Fibroblast of upper back skin (primary cell): ENCODE results near the gene KIF26A.

Source experiments
- DNase-seq: peaks from one replicate; pipeline ENCODE4 v3.0.0-alpha.2; 2013

The KIF26A gene

GRCh38 chr14:104138098-104138717 lies at the start of gene KIF26A:
Gene KIF26A (plus strand): TSS chr14:104138587. CDS start chr14:104138723, 136 bp downstream.
- DNase-seq: peak; percentile 11

DNA sequence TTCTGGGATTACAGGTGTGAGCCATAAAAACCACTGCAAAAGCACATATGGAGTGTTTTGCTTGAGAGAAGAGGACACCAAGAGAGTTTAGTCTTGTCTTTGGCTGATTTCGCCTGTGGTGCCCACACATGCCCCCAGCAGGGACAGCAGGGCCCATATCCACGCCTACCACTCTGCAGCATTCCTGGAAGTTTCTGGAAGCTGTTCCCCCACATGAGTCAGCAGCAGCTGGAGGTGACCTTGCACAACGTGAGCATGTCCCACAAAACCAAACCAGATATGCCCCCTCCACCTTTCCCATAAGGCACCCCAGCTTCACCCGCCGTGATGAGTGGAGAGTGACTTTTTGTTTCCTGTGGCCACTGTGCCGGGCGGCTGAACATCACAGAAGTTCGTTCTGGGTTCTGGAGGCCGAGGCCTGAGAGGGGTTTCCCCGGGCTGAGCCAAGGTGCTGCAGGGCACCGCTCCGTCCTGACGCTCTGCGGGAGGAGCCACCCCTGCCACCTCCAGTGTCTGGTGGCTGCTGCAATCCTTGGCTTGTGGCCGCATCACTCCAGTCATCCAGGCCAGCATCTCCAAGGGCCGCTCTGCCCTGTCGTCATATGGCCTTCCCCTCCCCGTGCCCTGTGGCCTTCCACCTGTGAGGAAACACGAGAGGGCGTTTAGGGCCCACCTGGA lies 48.2 kb upstream of the KIF26A start:
- no peak for DNase-seq

DNA sequence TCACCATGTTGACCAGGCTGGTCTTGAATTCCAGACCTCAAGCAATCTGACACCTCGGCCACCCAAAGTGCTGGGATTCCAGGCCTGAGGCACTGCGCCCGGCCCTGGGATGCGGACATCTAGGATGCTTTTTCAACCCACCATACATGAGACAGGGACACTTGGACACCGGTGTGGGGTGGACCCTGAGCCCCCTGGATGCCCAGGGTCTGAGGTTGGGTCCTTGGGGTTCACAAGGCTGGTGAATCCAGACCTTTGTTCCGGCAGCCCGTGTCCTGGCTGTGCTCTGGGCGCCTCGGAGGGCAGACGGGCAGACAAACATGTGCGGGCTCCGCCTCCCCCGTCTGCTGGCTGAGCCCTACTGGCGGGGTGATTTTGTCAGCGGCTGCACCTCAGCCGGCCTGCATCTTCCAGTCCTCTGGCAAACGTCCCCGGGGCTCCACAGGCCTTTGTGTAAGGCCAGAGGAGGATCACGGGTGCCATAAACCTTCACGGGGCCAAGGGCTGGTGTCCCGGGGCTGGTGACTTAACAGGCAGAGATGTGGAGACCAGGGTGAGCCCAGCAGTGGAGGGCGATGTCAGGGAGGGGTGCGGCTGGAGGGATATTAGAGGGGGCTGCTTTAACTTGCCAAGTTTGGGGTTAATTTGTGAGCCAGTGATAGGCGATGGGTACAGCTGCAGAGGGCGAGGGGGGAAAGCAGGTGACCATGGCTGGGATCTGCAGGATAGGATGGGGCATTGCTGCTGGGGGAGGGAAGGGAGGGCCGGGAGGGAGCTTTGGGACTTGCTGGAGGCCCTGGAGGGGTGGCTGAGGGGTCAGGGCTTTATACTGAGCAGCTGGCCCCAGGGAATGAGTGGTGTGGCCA lies 47.1 kb upstream of the KIF26A start:
- no peak for DNase-seq

DNA sequence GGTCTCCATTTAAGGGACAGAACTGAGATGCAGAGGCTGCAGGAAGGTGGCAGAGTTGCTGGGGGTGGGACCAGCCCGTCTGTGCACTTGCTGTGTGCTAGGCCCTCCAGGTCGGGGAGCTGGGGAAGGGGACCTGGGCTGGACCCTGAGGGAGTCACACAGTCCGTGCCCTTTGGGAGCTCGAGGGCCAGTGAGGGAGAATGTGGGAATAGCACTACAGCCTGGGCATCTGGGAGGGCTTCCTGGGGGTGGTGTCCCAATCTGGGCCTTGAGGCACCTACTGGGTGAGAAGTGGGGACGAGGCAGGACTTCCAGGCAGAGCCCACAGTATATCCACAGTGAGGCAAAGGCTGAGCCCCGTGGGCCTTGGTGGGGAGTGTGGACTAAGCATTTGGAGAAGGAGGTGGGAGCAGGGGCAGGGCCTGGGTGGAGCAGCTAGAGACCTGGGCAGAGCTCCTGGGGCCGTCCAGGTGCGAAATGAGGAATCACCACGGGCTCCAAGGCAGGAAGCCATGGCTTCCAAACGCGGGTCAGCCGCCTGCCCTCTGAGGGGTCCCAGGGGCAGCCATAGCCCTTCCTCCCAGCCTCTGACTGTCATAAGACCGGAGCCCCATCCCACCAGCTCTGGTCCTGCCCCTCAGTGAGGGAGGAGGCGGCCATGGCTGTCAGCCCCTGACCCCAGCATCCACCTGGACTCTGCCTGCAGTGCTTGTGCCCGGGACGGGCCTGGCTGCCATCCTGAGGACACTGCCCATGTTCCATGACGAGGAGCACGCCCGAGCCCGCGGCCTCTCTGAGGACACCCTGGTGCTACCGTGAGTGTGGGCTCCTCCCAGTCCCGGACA lies 46.2 kb upstream of the KIF26A start:
- no peak for DNase-seq

DNA sequence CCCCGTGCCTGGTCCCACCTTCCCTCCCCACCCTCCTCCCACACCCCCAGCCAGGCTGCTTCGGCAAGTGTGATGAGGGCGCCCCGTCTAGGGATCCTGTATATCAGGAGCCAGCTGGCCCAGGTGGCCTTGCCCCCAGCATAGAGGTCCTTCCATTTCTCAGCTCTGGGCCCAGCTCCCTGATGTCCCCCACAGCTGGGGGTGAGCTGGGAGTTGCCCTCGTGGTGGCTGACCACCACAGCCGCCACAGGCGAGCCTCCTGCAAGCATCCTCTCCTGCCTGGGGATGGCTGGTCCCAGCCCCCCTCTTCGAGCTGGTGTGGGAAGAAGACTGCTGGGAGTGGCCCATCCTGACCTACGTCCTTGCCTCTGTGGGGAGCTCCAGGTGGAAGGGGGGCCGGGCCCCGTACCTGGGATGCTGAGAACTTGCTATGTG lies 45.4 kb upstream of the KIF26A start:
- no peak for DNase-seq

- no peak for DNase-seq
These were observed 44.9 kb upstream of the KIF26A start for GRCh38 chr14:104093366-104094055.

DNA sequence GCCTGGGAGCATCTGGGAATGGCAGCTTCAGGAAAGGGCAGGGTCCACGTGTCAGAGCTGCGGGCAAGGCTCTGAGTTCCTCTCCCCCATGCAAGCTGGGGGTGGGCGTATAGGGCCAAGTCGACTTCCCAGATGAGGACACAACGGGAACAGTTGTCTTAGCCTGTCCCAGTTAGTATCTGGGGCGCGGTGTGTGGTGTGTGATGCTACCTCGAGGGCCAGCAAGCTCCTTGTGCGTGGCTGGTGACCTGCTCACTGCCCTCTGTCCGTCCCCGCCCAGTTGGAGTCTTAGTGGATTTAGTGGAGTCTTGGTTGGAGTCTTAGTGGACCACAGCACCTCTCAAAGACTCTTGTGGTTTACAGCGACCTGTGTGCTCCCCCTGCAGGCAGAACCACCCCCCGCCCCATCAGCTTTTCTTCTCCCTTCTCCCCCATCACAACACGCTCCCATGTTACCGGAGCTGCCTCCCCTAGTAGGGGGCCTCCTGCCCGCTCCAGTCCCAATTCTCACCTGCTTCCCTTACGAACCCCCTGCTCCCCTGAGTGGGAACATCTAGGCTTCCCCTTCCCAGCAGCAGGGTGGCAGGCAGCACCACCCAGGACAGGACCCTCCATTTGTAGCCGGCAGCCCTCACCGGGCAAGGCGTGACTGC lies 44.2 kb upstream of the KIF26A start:
- DNase-seq: no peak

DNA sequence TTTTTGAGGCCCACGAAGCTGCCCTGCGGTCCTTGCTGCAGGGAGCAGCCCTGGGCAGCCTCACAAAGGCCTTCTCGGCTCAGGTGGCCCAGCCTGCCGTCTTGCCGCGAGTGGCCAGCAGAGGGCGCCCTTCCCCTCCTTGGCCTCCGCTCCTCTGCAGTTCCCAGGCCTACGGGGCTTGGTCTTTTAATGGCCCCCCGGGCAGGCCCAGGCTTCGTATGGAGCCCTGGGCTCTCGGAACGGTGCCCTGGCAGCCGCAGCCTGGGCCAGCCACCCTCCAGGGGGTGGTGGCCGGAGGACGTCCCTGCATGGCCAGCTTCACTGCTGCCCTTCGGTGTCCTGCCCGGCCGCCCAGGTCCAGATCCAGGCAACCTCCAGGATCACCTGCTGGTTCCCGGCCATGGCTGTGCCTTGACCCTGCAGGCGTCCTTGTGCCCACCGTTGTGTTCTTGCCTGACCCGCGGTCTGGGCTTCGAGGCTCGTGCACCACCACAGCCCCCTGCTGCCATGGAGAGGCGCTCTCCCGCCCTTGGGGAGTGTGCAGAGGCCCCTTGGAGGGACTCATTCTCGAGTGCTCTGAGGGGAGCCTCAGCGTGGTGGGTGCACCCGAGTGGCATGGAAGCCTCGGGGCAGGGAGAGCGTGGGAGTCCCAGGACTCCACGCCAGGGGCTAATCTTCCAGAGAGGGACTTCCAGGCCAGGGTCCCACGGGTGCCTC lies 43.5 kb upstream of the KIF26A start:
- DNase-seq: peak; percentile 18

- DNase-seq: no peak
These were observed 42.7 kb upstream of the KIF26A start for GRCh38 chr14:104095426-104096310.

DNA sequence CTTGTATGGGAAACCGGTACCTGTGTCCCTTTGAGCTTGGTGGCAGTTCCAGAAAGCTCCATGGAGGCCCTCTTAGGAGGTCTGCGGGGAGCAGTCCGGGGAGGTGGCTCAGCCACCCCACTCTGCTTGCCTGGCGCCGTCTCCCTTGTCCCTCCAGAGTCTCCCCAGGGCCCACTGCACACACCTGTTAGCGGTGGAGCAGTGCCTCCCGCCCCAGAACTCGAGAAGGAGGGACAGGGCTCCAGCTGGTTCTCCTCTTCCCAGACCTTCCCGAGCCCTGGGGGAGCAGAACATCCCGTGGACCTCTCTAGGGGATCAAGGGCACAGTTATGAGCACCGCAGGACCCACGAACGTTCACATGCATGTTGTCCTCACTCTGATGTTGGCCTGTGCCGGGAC lies 42.1 kb upstream of the KIF26A start:
- DNase-seq: no peak

GRCh38 chr14:104096751-104097700 lies 41.4 kb upstream of the KIF26A start:
- no peak for DNase-seq

- DNase-seq: no peak
These were observed 39.9 kb upstream of the KIF26A start for GRCh38 chr14:104098272-104099095.

DNA sequence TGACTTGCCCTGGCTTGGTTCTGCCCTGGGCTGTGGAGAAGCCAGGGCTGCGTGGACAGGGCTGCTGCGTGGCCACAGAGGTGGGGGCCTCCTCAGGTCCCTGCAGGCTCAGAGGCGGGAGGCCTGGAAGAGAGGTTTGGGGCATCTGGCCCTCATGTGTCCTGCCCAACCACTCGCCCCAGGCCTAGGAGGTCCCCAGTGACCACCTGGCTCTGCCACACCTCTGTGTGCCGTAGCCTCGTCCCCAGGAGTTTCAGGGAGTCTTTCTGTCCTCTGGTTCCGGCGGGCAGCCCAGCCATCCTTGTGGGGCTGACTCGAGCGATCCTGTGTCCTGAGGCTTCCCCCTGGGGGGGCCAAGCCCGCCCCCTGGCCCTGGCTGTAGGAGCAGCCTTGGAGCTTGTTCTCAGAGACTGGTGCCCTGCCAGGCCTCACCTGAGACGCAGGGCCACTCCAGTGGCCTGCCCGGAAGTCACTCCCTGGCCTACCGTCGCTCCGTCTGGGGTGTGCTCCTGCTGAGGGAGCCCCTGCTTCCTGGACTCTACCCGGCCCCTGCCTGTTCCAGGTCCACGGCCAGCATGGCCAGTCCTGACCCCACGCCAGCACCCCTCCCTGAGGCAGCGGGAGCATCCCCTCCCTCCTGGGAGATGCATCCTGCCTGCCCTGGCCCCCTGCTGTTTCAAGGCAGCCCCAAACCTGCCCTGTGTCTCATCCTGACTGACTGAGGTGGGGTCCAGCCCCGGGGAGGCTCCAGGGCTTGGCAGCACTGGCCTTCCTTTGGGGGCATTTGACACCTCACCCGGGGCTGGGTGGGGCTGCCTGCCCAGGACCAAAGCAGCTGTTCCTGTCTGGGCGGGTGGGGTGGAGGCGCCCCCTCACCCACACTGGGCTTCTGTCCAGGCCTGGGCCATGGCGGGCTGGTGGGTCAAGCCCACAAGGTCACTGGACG lies 39.0 kb upstream of the KIF26A start:
- no peak for DNase-seq

GRCh38 chr14:104100171-104101085 lies 38.0 kb upstream of the KIF26A start:
- DNase-seq: no peak

GRCh38 chr14:104101086-104101621 lies 37.2 kb upstream of the KIF26A start:
- no peak for DNase-seq
